Gastroesophageal sphincter (tissue), 4 donors: Measurements from ENCODE around the gene WDR45B. TPM values are rescaled to one million over a fixed set of nuclear protein-coding genes. Genes with fewer than 3 reads are reported as not detected.

Experiments
- ATAC-seq: fragments of 150-250 bp; one replicate; pipeline ENCODE4 v1.9.1; 2016; ENCODE audit warnings: mild to moderate bottlenecking, moderate library complexity
- H3K27ac ChIP-seq, 4 donors: fragments of 200-600 bp; sonication (generic) in 3 of 4; 1 replicate in 3 of 4; 2 replicates in 1 of 4; pipeline ENCODE4 v1.5.1; 2016 to 2019
- H3K27me3 ChIP-seq: fragments of 200-600 bp; sonication (generic); one replicate; pipeline ENCODE4 v1.5.1; 2019
- H3K36me3 ChIP-seq, 2 donors: fragments of 200-600 bp; sonication (generic); one replicate each; pipeline ENCODE4 v1.5.1; 2019; ENCODE audit warnings: control low read depth in 1 of 2
- H3K4me1 ChIP-seq, 3 donors: fragments of 200-600 bp; sonication (generic); 1 replicate in 2 of 3; 2 replicates in 1 of 3; pipeline ENCODE4 v1.5.1; 2016 to 2019; ENCODE audit warnings: control low read depth in 2 of 3
- H3K4me3 ChIP-seq, 2 donors: fragments of 200-600 bp; sonication (generic); one replicate each; pipeline ENCODE4 v1.5.1; 2019; ENCODE audit warnings: mild to moderate bottlenecking in 1 of 2, moderate library complexity in 1 of 2
- H3K9me3 ChIP-seq, 3 donors: fragments of 200-600 bp; sonication (generic); one replicate each; pipeline ENCODE4 v1.5.1; 2017 to 2019; ENCODE audit warnings: control low read depth in 2 of 3
- CTCF ChIP-seq, 4 experiments: fragments of 200-600 bp in 2 of 4; fragments of 450-650 bp in 2 of 4; sonication (generic) in 1 of 4; IDR thresholded peaks; one replicate each; pipeline ENCODE4 v1.5.1; 2017 to 2019; ENCODE audit warnings: antibody characterized with exemption in 4 of 4, mild to moderate bottlenecking in 2 of 4, moderate library complexity in 2 of 4
- EP300 ChIP-seq: sonication (generic); formaldehyde crosslinking; IDR thresholded peaks from one replicate; pipeline ENCODE4 v1.6.1; 2017; ENCODE audit warnings: antibody characterized with exemption, mild to moderate bottlenecking
- POLR2A ChIP-seq, 2 donors: fragments of 450-650 bp; IDR thresholded peaks; one replicate each; pipeline ENCODE4 v1.6.1; 2017; ENCODE audit warnings: antibody characterized with exemption in 2 of 2, mild to moderate bottlenecking in 2 of 2, moderate library complexity in 1 of 2
- POLR2AphosphoS5 ChIP-seq: sonication (generic); formaldehyde crosslinking; IDR thresholded peaks from one replicate; pipeline ENCODE4 v1.6.1; 2017; ENCODE audit warnings: antibody characterized with exemption
- WGBS, 2 donors: methylation state at CpG; one replicate each; pipeline ENCODE4 v1.1.5; 2018; ENCODE audit warnings: low coverage in 1 of 2; 5-methylcytosine and 5-hydroxymethylcytosine counted together
- total RNA-seq, 4 donors: library from RNA; depleted of rRNA; stranded (reverse); fragments of >200 nt; gene quantifications; one replicate each; pipeline ENCODE4 v1.1.0, GENCODE V29; 2016

Gene WDR45B
- total RNA-seq, 4 donors from 2014 or later: 70.8 to 77.4 (median 76.4) TPM

GRCh38 chr17:82675476-82676245 lies 27.4 kb upstream of the WDR45B start:
- no peak for ATAC-seq
- 80 to 85% methylated on average over 9 to 11 of the region's 18 CpGs for WGBS, 2 donors

GRCh38 chr17:82674656-82675475 lies 26.6 kb upstream of the WDR45B start:
- 75 to 78% methylated on average over 9 to 13 of the region's 20 CpGs for WGBS, 2 donors
- ATAC-seq: peak; percentile 19
- TF ChIP-seq EP300: no peak
- no peak for TF ChIP-seq CTCF (IDR thresholded peaks at IDR 0.05)
- TF ChIP-seq POLR2AphosphoS5: no peak
- no peak for TF ChIP-seq POLR2A (IDR thresholded peaks at IDR 0.05)
- Histone ChIP-seq H3K36me3 (no peaks in the 10 kb centered on the region), H3K4me1 (peaks cover 0 to 8% (median 0%) of the 10 kb centered on the region in 3 donors), H3K9me3 (no peaks in the 10 kb centered on the region), H3K27ac (no peak overlapping the region), H3K27me3 (no peaks in the 10 kb centered on the region), H3K4me3 (no peak overlapping the region)

More at GRCh38 chr17:82675476-82676245, 27.4 kb upstream of the WDR45B start:
- H3K27ac ChIP-seq: no peak overlapping the region
- H3K27me3 ChIP-seq: no peaks in the 10 kb centered on the region
- no peak for TF ChIP-seq EP300
- no peak for TF ChIP-seq POLR2A (IDR thresholded peaks at IDR 0.05)
- no peak for TF ChIP-seq CTCF (IDR thresholded peaks at IDR 0.05)
- TF ChIP-seq POLR2AphosphoS5: no peak
- H3K36me3 ChIP-seq: no peaks in the 10 kb centered on the region
- no peak overlapping the region for H3K4me3 ChIP-seq
- no peaks in the 10 kb centered on the region for H3K9me3 ChIP-seq
- peaks cover 0 to 2% (median 0%) of the 10 kb centered on the region in 3 donors for H3K4me1 ChIP-seq

GRCh38 chr17:82670661-82671450 lies 22.6 kb upstream of the WDR45B start:
- TF ChIP-seq POLR2A (IDR thresholded peaks at IDR 0.05): no peak
- TF ChIP-seq EP300: no peak
- no peak for TF ChIP-seq POLR2AphosphoS5
- TF ChIP-seq CTCF (IDR thresholded peaks at IDR 0.05): no peak
- H3K4me1 ChIP-seq: peaks cover 0 to 24% (median 0%) of the 10 kb centered on the region in 3 donors
- no peaks in the 10 kb centered on the region for H3K9me3 ChIP-seq
- ATAC-seq: no peak
- H3K27ac ChIP-seq: peak overlapping the region in 2 of 4 donors; percentile 33 to 70
- no peak overlapping the region for H3K4me3 ChIP-seq
- whole genome bisulfite sequencing, 2 donors: 81 to 87% methylated on average over 10 to 16 of the region's 19 CpGs
- no peaks in the 10 kb centered on the region for H3K27me3 ChIP-seq
- peaks cover 0 to 11% of the 10 kb centered on the region in 2 donors for H3K36me3 ChIP-seq

GRCh38 chr17:82668631-82669099 lies 20.4 kb upstream of the WDR45B start:
- peak; percentile 87 for ATAC-seq
- Histone ChIP-seq H3K27ac (peak overlapping the region in 2 of 4 donors; percentile 37 to 70), H3K27me3 (no peaks in the 10 kb centered on the region), H3K9me3 (no peaks in the 10 kb centered on the region), H3K36me3 (peaks cover 0 to 18% of the 10 kb centered on the region in 2 donors), H3K4me1 (peaks cover 0 to 24% (median 0%) of the 10 kb centered on the region in 3 donors), H3K4me3 (no peak overlapping the region)
- 37 to 80% methylated on average over 1 to 2 of the region's 20 CpGs for WGBS, 2 donors
- TF ChIP-seq CTCF (IDR thresholded peaks at IDR 0.05): peak in 3 of 4 experiments; percentile 53 to 83 (median 58)
- TF ChIP-seq EP300: no peak
- TF ChIP-seq POLR2A (IDR thresholded peaks at IDR 0.05): no peak
- TF ChIP-seq POLR2AphosphoS5: no peak
